Endothelial cell of umbilical vein (primary cell): ENCODE measurements around the gene MS4A10. TPM values are rescaled to one million over a fixed set of nuclear protein-coding genes. Genes with fewer than 3 reads are reported as not detected.

ENCODE experiments used
- BruUV-seq: library from RNA; stranded (reverse); fragments of 400-500 nt; replicated peaks from 2 replicates; lab custom pipeline; 2021; lab: Mats Ljungman, UMichigan
- CTCF ChIA-PET: fragments of 300-600, 350-600 bp; sonication (Branson Sonifier 250); formaldehyde crosslinking; loops from one replicate; lab custom pipeline; 2021; ENCODE audit warnings: antibody characterized with exemption, inconsistent platforms; lab: Charles Lee
- POLR2A ChIA-PET: fragments of 300-600, 350-600 bp; sonication (Branson Sonifier 250); formaldehyde crosslinking; loops from one replicate; lab custom pipeline; 2021; ENCODE audit warnings: antibody characterized with exemption, inconsistent platforms; lab: Charles Lee
- DNase-seq: peaks from one replicate; pipeline ENCODE4 v3.0.0-alpha.2; 2011; ENCODE audit warnings: low read depth, low spot score
- FAIRE-seq: peaks from 2 replicates; lab custom pipeline; 2011; peaks lifted over from hg19 to GRCh38; lab: Jason Lieb, UNC
- H2AFZ ChIP-seq: 2 replicates; pipeline ENCODE4 v1.6.0; 2012; ENCODE audit warnings: low read depth, low read length, control low read depth, inconsistent platforms
- H3K27ac ChIP-seq: 2 replicates; pipeline ENCODE4 v1.5.1; 2011; ENCODE audit warnings: low read depth, mild to moderate bottlenecking, control low read depth, low read length, moderate library complexity; ENCODE audit not compliant: insufficient read depth
- H3K27me3 ChIP-seq, 2 experiments: 2 replicates each; pipeline versions ENCODE4 v1.6.0 to v1.6.1; 2011; ENCODE audit warnings: low read length in 2 of 2, mixed read lengths in 1 of 2; ENCODE audit not compliant: control insufficient read depth in 2 of 2, insufficient read depth in 2 of 2
- H3K36me3 ChIP-seq, 2 experiments: 2 replicates in 1 of 2; 3 replicates in 1 of 2; pipeline ENCODE4 v1.5.1; 2011; ENCODE audit warnings: low read length in 2 of 2, mild to moderate bottlenecking in 1 of 2, moderate library complexity in 1 of 2; ENCODE audit not compliant: control insufficient read depth in 2 of 2, insufficient read depth in 2 of 2; ENCODE audit errors: extremely low read depth in 1 of 2
- H3K4me1 ChIP-seq: 3 replicates; pipeline ENCODE4 v1.5.1; 2011; ENCODE audit warnings: mild to moderate bottlenecking, low read length; ENCODE audit not compliant: control insufficient read depth, insufficient read depth; ENCODE audit errors: extremely low read depth
- H3K4me2 ChIP-seq: 2 replicates; pipeline ENCODE4 v1.6.1; 2011; ENCODE audit warnings: low read length, control low read depth, mixed read lengths; ENCODE audit not compliant: insufficient read depth
- H3K4me3 ChIP-seq, 3 experiments: fragments of 200-600 bp in 1 of 3; sonication (generic), shearing (Covaris generic) in 1 of 3; replicated peaks in 1 of 3; 2 replicates each; pipeline ENCODE4 v1.5.1; 2011 to 2016; ENCODE audit warnings: control low read depth in 3 of 3, low read length in 3 of 3, mild to moderate bottlenecking in 2 of 3, inconsistent platforms in 1 of 3, low read depth in 1 of 3, moderate library complexity in 1 of 3; ENCODE audit not compliant: insufficient read depth in 1 of 3
- H3K79me2 ChIP-seq: 2 replicates; pipeline ENCODE4 v1.6.0; 2012; ENCODE audit warnings: low read length, inconsistent platforms; ENCODE audit not compliant: control insufficient read depth, insufficient read depth
- H3K9ac ChIP-seq: replicated peaks from 2 replicates; pipeline ENCODE3; 2011; ENCODE audit warnings: low read length, control low read depth; ENCODE audit not compliant: insufficient read depth; ENCODE audit errors: extremely low read depth
- H3K9me1 ChIP-seq: replicated peaks from 3 replicates; pipeline ENCODE4 v1.6.0; 2011; ENCODE audit warnings: mild to moderate bottlenecking, low read length; ENCODE audit not compliant: control insufficient read depth, insufficient read depth; ENCODE audit errors: extremely low read depth
- H3K9me3 ChIP-seq: replicated peaks from 2 replicates; pipeline ENCODE4 v1.5.1; 2012; ENCODE audit warnings: low read length, inconsistent platforms; ENCODE audit not compliant: control insufficient read depth, insufficient read depth
- H4K20me1 ChIP-seq: replicated peaks from 2 replicates; pipeline ENCODE3; 2011; ENCODE audit warnings: mild to moderate bottlenecking, low read length; ENCODE audit not compliant: control insufficient read depth, insufficient read depth; ENCODE audit errors: extremely low read depth
- CTCF ChIP-seq, 2 donors: IDR thresholded peaks; 1 replicate in 1 of 2; 2 replicates in 1 of 2; pipeline ENCODE4 v1.5.1; 2011; ENCODE audit warnings: low read length in 2 of 2, mild to moderate bottlenecking in 2 of 2, moderate library complexity in 2 of 2, control low read depth in 1 of 2, inconsistent platforms in 1 of 2, low read depth in 1 of 2; ENCODE audit not compliant: insufficient read depth in 1 of 2; ENCODE audit errors: extremely low read depth in 1 of 2
- EZH2 ChIP-seq: IDR thresholded peaks from 2 replicates; pipeline ENCODE4 v1.6.1; 2012; ENCODE audit warnings: borderline replicate concordance, low read depth, mild to moderate bottlenecking, moderate library complexity, low read length, inconsistent platforms; ENCODE audit not compliant: severe bottlenecking
- FOS ChIP-seq: IDR thresholded peaks from 2 replicates; pipeline ENCODE4 v1.6.1; 2011; ENCODE audit warnings: mild to moderate bottlenecking, low read length, moderate library complexity, borderline replicate concordance; ENCODE audit not compliant: insufficient read depth
- GATA2 ChIP-seq: IDR thresholded peaks from 2 replicates; pipeline ENCODE4 v1.7.0; 2011; ENCODE audit warnings: low read depth, mild to moderate bottlenecking, moderate library complexity, mixed read lengths, low read length; ENCODE audit not compliant: insufficient read length, insufficient read depth
- JUN ChIP-seq: IDR thresholded peaks from 2 replicates; pipeline ENCODE4 v1.6.1; 2011; ENCODE audit warnings: borderline replicate concordance, low read depth; ENCODE audit not compliant: insufficient read length, insufficient read depth
- MAX ChIP-seq: IDR thresholded peaks from 2 replicates; pipeline ENCODE4 v1.6.1; 2011; ENCODE audit not compliant: insufficient read depth, insufficient read length
- MYC ChIP-seq: IDR thresholded peaks from one replicate; pipeline ENCODE4 v1.6.1; 2011; ENCODE audit warnings: mild to moderate bottlenecking, low read depth, low read length
- POLR2A ChIP-seq: IDR thresholded peaks from 2 replicates; pipeline ENCODE4 v1.6.1; 2012; ENCODE audit warnings: low read depth, mild to moderate bottlenecking, control low read depth, low read length
- POLR2AphosphoS5 ChIP-seq: IDR thresholded peaks from 2 replicates; pipeline ENCODE4 v1.6.1; 2012; ENCODE audit warnings: low read depth, mild to moderate bottlenecking, control low read depth, low read length, moderate library complexity; ENCODE audit not compliant: insufficient read depth
- dilution Hi-C: fragments of 300-500 bp; cut with MboI; formaldehyde crosslinking; loops from one replicate; pipeline ENCODE4 v1.15.0; 2019; ENCODE audit warnings: low sequenced_read_pairs; ENCODE audit not compliant: extremely low pct_ligation_motif_present
- intact Hi-C: fragments of 100-400 bp; cut with micrococcal nuclease; formaldehyde crosslinking; loops from one replicate; pipeline ENCODE4 v1.10.0; 2022
- polyA plus RNA-seq, 4 experiments: library from polyadenylated mRNA; depleted of rRNA in 3 of 4; stranded (reverse) in 3 of 4; unstranded in 1 of 4; fragments of >200 nt; gene quantifications; 2 replicates each; pipeline versions ENCODE4 v1.2.1 to v1.2.3, GENCODE V29; 2011 to 2012; ENCODE audit warnings: missing spikeins in 1 of 4
- total RNA-seq: library from RNA; stranded (reverse); gene quantifications from 2 replicates; pipeline ENCODE4 v1.2.3, GENCODE V29; 2021

The MS4A10 gene
- total and polyA plus RNA-seq, 2 donors (not counting 3 experiments of a cell fraction or from before 2014, with no cell fraction given): not detected

GRCh38 chr11:60809691-60810090 is 24.6 kb downstream of the MS4A10 start:
- Histone ChIP-seq H3K9me3 (no peaks in the 10 kb centered on the region), H3K79me2 (no peaks in the 10 kb centered on the region), H3K9me1 (no peaks in the 10 kb centered on the region), H3K27me3 (no peaks in the 10 kb centered on the region), H2AFZ (no peak overlapping the region), H4K20me1 (no peaks in the 10 kb centered on the region), H3K9ac (no peak overlapping the region), H3K36me3 (no peaks in the 10 kb centered on the region), H3K4me1 (peaks cover 12% of the 10 kb centered on the region), H3K27ac (no peak overlapping the region), H3K4me3 (no peak overlapping the region), H3K4me2 (no peak overlapping the region)
- CTCF ChIA-PET: no interaction called here
- TF ChIP-seq POLR2AphosphoS5: no peak
- no peak for TF ChIP-seq MYC
- TF ChIP-seq CTCF (IDR thresholded peaks at IDR 0.05; ENCODE audit: extremely low read depth in 1 of 2, insufficient read depth in 1 of 2, low read depth in 1 of 2, low read length in 2 of 2): no peak
- no peak for TF ChIP-seq GATA2
- TF ChIP-seq FOS: no peak
- TF ChIP-seq POLR2A: no peak
- TF ChIP-seq MAX: no peak
- TF ChIP-seq JUN: no peak
- TF ChIP-seq EZH2: no peak
- BruUV-seq: no TSS peak
- POLR2A ChIA-PET: no interaction called here
- DNase-seq (no peak), FAIRE-seq (no peak)
- intact Hi-C loops (loop anchor here (1.0 kb wide), 2 partner anchors 22 to 26 kb away; no protein-coding TSS in a partner anchor), dilution Hi-C loops (no loop called here)
